IPS-18a (cell line): ENCODE measurements around the gene ICAM5.

Experiments
- H3K27ac ChIP-seq: one replicate; pipeline ENCODE4 v1.5.1; 2013; ENCODE audit warnings: low read length
- H3K27me3 ChIP-seq: one replicate; pipeline ENCODE4 v1.6.1; 2013; ENCODE audit warnings: mild to moderate bottlenecking, low read length; ENCODE audit not compliant: control insufficient read depth, insufficient read depth
- H3K36me3 ChIP-seq: one replicate; pipeline ENCODE4 v1.6.1; 2013; ENCODE audit warnings: low read depth, low read length; ENCODE audit not compliant: control insufficient read depth
- H3K4me1 ChIP-seq: one replicate; pipeline ENCODE4 v1.6.1; 2013; ENCODE audit warnings: low read depth, low read length; ENCODE audit not compliant: control insufficient read depth
- H3K4me3 ChIP-seq: one replicate; pipeline ENCODE4 v1.5.1; 2013; ENCODE audit warnings: low read length
- H3K9ac ChIP-seq: one replicate; pipeline ENCODE4 v1.6.1; 2013; ENCODE audit warnings: mild to moderate bottlenecking, low read length, moderate library complexity
- H3K9me3 ChIP-seq: one replicate; pipeline ENCODE4 v1.6.1; 2013; ENCODE audit warnings: low read depth, low read length; ENCODE audit not compliant: control insufficient read depth

The ICAM5 gene

DNA sequence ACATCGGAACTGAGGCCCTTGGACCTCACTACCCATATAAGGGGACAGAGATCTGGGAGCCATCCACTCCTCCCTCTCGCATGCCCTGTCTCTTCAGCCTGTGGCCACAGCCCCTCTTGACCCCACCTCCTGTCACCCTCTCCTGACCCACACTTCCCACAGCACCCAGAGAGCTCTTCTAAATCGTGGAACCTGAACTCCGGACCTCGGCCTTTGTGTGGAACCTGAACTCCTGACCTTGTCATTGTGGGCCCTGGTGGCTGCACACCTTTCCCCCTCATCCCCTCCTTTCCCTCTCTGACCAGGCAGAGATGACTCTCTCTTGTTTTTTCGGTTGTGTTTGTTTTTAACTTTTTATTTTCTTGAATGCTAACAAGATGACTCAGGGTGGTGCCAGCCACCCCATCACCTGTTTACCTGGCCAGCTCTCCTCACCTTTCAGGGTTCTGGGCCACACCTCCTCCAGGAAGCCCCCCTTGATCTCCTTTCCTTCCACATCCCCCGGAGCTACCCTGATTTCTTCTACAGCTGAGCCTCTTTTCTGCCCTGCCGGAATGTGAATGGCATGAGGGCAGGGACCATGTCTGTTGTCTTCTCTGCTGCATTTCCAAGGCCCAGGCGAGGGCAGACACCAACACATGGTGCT, 32.7 kb upstream of the ICAM5 start:
- Histone ChIP-seq H3K9ac (no peak overlapping the region), H3K36me3 (peaks cover 23% of the 10 kb centered on the region), H3K27ac (no peak overlapping the region), H3K9me3 (no peaks in the 10 kb centered on the region), H3K4me1 (peaks cover 3% of the 10 kb centered on the region), H3K4me3 (no peak overlapping the region), H3K27me3 (no peaks in the 10 kb centered on the region)

DNA sequence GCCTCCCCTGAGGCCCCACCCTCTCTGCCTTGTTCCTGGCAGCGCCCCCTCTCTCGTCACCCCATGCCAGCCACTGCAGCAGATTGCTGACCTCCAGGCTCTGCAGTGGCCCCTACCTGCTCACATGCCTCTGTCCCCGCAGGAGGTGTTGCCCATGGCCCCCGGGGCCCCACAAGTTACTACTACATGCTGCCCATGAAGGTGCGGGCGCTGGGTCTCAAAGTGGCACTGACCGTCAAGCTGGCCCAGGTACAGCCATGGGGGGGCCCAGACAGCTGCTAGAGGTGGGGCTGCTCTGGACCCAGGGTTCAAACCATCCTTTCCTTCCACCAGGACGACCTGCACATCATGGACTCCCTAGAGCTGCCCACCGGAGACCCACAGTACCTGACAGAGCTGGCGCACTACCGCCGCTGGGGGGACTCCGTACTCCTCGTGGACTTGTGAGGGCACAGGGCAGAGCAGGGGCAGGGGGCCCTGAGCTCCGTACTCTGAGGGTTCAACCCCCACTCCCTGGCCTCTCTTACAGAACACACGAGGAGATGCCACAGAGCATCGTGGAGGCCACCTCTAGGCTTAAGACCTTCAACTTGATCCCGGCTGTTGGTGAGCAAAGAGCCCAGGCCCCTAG, 31.6 kb upstream of the ICAM5 start:
- no peaks in the 10 kb centered on the region for H3K27me3 ChIP-seq
- peaks cover 23% of the 10 kb centered on the region for H3K36me3 ChIP-seq
- no peak overlapping the region for H3K4me3 ChIP-seq
- no peaks in the 10 kb centered on the region for H3K9me3 ChIP-seq
- H3K4me1 ChIP-seq, result no peaks in the 10 kb centered on the region
- no peak overlapping the region for H3K27ac ChIP-seq
- no peak overlapping the region for H3K9ac ChIP-seq

DNA sequence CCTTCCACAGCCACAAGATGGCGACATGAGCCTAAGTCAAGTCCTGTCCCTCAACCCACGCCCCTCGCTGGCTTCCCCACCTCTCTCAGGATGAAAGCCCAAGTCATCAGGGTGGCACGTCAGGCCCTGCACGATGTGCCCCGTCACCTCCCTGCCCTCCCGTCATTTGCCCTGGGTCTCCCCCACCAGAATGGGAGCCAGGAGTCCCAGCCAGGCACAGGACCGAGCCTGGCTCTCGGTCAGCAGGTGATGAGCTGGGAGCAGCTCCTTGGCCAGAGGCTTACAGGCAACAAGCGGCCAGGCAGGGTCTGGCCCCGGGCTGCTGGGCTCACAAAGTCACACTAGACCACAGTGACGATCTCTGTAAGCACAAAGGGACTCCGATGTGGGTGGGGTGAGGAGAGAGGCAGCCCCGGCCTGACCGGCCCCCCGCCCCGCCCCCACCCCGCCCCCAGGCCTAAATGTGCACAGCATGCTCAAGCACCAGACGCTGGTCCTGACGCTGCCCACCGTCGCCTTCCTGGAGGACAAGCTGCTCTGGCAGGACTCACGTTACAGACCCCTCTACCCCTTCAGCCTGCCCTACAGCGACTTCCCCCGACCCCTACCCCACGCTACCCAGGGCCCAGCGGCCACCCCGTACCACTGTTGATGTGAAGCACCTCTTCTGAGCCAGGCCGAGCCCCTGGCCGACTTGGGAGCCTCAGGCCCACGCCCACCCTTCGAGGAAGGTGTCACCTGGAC, 30.4 kb upstream of the ICAM5 start:
- Histone ChIP-seq H3K27ac (no peak overlapping the region), H3K36me3 (peaks cover 20% of the 10 kb centered on the region), H3K4me3 (no peak overlapping the region), H3K4me1 (no peaks in the 10 kb centered on the region), H3K9ac (no peak overlapping the region), H3K9me3 (no peaks in the 10 kb centered on the region), H3K27me3 (no peaks in the 10 kb centered on the region)

DNA sequence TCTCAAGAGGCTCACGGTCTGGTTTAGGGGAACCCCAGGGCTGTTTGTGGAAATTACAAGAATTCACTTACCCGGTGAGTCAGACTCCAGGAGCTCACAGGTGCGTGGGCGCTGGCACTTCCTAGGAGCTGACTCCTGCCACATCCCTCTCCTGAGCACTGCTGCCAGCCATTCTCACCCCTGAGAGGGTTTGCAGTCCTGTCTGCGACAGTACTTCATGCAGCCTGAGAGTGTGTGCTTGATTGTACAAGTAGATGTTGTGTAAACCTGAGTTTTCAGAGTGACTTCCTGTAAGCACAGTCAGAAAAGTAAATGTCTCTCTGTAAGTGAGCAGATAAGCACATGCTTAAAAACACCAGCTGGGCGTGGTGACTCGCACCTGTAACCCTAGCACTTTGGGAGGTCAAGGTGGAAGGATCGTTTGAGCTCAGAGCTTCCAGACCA, 29.6 kb upstream of the ICAM5 start:
- Histone ChIP-seq H3K27ac (no peak overlapping the region), H3K4me1 (no peaks in the 10 kb centered on the region), H3K4me3 (no peak overlapping the region), H3K9ac (no peak overlapping the region), H3K36me3 (peaks cover 16% of the 10 kb centered on the region), H3K27me3 (no peaks in the 10 kb centered on the region), H3K9me3 (no peaks in the 10 kb centered on the region)

DNA sequence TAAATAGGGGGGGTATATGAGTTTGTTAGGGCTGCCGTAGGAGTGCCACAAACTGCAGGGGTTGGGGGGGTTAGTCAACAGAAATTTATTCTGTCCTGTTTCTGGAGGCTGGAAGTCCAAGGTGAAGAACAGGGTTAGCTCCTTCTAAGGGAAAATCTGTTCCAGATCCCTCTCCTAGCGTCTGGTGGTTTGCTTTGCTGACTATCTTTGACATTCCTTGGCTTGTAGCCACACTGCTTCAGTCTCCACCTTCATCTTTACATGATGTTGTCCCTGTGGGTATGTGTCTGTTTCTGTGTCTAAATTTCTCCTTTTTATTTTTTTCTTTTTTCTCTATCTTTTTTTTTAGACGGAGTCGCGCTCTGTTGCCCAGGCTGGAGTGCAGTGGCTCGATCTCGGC, 27.0 kb upstream of the ICAM5 start:
- Histone ChIP-seq H3K4me1 (no peaks in the 10 kb centered on the region), H3K9ac (no peak overlapping the region)

DNA sequence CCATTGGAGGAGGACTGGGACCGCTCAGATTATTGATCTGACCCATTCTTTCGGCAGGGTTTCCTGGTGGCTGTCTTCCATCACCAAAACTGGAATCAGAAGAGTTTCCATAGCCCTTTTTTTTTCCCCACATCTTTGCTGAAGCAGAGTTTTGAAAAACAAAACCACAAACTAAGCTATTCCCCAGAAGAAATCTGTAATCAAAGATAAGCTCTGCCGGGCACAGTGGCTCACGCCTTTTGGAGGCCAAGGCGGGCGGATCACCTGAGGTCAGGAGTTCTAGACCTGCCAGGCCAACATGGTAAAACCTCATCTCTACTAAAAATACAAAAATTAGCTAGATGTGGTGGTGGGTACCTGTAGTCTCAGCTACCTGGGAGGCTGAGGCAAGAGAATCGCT, 23.0 kb upstream of the ICAM5 start:
- Histone ChIP-seq H3K9ac (no peak overlapping the region), H3K4me3 (no peak overlapping the region), H3K27ac (no peak overlapping the region), H3K36me3 (no peaks in the 10 kb centered on the region), H3K4me1 (peaks cover 2% of the 10 kb centered on the region), H3K9me3 (no peaks in the 10 kb centered on the region), H3K27me3 (peaks cover 29% of the 10 kb centered on the region)

More for the DNA sequence above, 27.0 kb upstream of the ICAM5 start:
- H3K9me3 ChIP-seq, result no peaks in the 10 kb centered on the region
- no peaks in the 10 kb centered on the region for H3K27me3 ChIP-seq
- H3K27ac ChIP-seq, result no peak overlapping the region
- H3K36me3 ChIP-seq, result peaks cover 5% of the 10 kb centered on the region
- H3K4me3 ChIP-seq, result no peak overlapping the region

DNA sequence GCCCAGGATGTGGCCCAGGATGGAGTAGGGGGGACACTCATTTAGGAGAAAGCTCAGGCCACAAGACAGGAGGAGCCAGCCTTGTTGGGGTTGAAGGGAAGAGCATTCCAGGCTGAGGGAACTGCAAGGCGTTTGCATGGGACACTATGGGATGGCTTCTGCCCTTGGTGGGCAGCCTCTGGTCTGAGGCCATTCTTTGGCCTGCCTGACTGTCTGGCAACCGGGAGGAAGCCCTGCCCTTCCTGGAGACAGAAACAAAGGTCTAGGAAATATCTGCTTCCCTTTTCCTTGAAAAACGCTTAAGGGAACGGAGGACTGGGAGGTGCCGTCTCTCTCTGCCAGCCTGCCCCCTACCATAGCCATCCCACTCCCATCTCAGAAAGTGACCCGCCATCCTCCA, 21.7 kb upstream of the ICAM5 start:
- peaks cover 41% of the 10 kb centered on the region for H3K27me3 ChIP-seq
- no peak overlapping the region for H3K4me3 ChIP-seq
- H3K4me1 ChIP-seq, result peaks cover 2% of the 10 kb centered on the region
- no peaks in the 10 kb centered on the region for H3K9me3 ChIP-seq
- H3K9ac ChIP-seq, result no peak overlapping the region
- H3K27ac ChIP-seq, result no peak overlapping the region
- no peaks in the 10 kb centered on the region for H3K36me3 ChIP-seq

DNA sequence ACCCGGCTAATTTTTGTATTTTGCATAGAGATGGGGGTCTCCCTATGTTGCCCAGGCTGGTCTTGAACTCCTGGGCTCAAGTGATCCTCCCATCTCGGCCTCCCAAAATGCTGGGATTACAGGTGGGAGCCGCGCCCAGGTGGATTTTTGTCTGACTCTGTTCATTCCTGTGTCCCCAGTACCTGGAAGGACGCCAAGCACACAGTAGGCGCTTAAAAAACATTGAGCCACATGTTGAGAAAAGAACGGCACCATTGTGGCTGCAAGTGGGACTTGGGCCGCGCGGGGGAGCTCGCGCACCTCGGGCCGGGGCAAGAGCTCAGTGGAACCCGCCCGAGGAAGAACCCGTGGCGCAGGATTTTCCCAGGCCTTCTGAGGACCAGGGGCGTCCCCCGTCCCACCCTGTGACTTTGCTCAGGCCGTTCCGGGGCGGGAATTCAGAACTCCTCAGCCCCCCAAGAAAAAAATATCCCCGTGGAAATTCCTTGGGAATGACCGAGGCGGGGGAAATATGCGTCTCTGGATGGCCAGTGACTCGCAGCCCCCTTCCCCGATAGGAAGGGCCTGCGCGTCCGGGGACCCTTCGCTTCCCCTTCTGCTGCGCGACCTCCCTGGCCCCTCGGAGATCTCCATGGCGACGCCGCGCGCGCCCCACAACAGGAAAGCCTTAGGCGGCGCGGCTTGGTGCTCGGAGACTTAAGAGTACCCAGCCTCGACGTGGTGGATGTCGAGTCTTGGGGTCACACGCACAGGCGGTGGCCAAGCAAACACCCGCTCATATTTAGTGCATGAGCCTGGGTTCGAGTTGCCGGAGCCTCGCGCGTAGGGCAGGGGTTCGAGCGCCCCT, 20.2 kb upstream of the ICAM5 start:
- H3K27ac ChIP-seq, result no peak overlapping the region
- peaks cover 41% of the 10 kb centered on the region for H3K27me3 ChIP-seq
- H3K4me1 ChIP-seq, result peaks cover 2% of the 10 kb centered on the region
- H3K9me3 ChIP-seq, result no peaks in the 10 kb centered on the region
- H3K9ac ChIP-seq, result no peak overlapping the region
- no peaks in the 10 kb centered on the region for H3K36me3 ChIP-seq
- peak overlapping the region; percentile 39 for H3K4me3 ChIP-seq

DNA sequence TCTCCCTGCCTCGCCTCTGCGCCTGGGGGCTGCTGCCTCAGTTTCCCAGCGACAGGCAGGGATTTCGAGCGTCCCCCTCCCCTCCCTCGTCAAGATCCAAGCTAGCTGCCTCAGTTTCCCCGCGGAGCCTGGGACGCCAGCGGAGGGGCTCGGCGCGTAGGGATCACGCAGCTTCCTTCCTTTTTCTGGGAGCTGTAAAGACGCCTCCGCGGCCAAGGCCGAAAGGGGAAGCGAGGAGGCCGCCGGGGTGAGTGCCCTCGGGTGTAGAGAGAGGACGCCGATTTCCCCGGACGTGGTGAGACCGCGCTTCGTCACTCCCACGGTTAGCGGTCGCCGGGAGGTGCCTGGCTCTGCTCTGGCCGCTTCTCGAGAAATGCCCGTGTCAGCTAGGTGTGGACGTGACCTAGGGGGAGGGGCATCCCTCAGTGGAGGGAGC, 19.6 kb upstream of the ICAM5 start:
- Histone ChIP-seq H3K27ac (no peak overlapping the region), H3K9ac (no peak overlapping the region), H3K27me3 (peaks cover 41% of the 10 kb centered on the region), H3K36me3 (no peaks in the 10 kb centered on the region), H3K9me3 (no peaks in the 10 kb centered on the region), H3K4me3 (peak overlapping the region; percentile 49), H3K4me1 (peaks cover 2% of the 10 kb centered on the region)

DNA sequence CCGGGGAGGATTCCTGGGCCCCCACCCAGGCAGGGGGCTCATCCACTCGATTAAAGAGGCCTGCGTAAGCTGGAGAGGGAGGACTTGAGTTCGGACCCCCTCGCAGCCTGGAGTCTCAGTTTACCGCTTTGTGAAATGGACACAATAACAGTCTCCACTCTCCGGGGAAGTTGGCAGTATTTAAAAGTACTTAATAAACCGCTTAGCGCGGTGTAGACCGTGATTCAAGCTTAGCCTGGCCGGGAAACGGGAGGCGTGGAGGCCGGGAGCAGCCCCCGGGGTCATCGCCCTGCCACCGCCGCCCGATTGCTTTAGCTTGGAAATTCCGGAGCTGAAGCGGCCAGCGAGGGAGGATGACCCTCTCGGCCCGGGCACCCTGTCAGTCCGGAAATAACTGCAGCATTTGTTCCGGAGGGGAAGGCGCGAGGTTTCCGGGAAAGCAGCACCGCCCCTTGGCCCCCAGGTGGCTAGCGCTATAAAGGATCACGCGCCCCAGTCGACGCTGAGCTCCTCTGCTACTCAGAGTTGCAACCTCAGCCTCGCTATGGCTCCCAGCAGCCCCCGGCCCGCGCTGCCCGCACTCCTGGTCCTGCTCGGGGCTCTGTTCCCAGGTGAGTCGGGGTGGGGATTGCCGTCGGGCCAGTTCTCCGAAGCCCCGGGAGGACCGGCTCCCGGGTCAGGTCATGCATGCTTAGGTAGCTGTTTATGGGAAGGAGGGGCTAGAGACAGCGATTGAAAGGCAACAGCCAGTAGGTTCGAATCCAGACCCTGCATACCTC, 18.9 kb upstream of the ICAM5 start, which contains the start of gene ICAM1:
Gene ICAM1 (plus strand): TSS at position 505 of the 779 bp plus-strand sequence. CDS start 40 bp downstream, at position 545.
- peaks cover 41% of the 10 kb centered on the region for H3K27me3 ChIP-seq
- peaks cover 2% of the 10 kb centered on the region for H3K4me1 ChIP-seq
- peak within 1 kb of the TSS; percentile 49 for H3K4me3 ChIP-seq
- H3K9ac ChIP-seq, result no peak within 1 kb of the TSS
- no peaks in the 10 kb centered on the region for H3K36me3 ChIP-seq
- no peaks in the 10 kb centered on the region for H3K9me3 ChIP-seq
- H3K27ac ChIP-seq, result no peak within 1 kb of the TSS
